ENCODE data around the gene OR6V1.

OR6V1 gene

GRCh38 chr7:143018931-143019330 is 33.2 kb upstream of the OR6V1 start:
- no peak overlapping the region for H3K4me3 ChIP-seq (ENCODE audit: low read depth, low read length)
- no peak for TF ChIP-seq CTCF (IDR thresholded peaks at IDR 0.05; ENCODE audit: low read depth, low read length)
- in situ Hi-C loops (cut with HindIII; ENCODE audit: low sequenced_read_pairs): no loop called here
- no peak for DNase-seq (ENCODE audit: low read depth, low spot score)

GRCh38 chr7:143023047-143023446 is 29.1 kb upstream of the OR6V1 start:
- no peak for DNase-seq (ENCODE audit: low read depth, low spot score)
- no peak overlapping the region for H3K4me3 ChIP-seq (ENCODE audit: low read depth, low read length)
- TF ChIP-seq CTCF (IDR thresholded peaks at IDR 0.05; ENCODE audit: low read depth, low read length): no peak
- in situ Hi-C loops (cut with HindIII; ENCODE audit: low sequenced_read_pairs): no loop called here

- TF ChIP-seq CTCF (IDR thresholded peaks at IDR 0.05; ENCODE audit: low read depth, low read length): no peak
- in situ Hi-C loops (cut with HindIII; ENCODE audit: low sequenced_read_pairs): no loop called here
Measured at GRCh38 chr7:143025371-143025770, 26.8 kb upstream of the OR6V1 start.

GRCh38 chr7:143027032-143027431 is 25.1 kb upstream of the OR6V1 start, which contains the start of gene OR9A2:
OR9A2 (minus strand) TSS chr7:143027132; CDS start chr7:143027132, 0 bp downstream.
- DNase-seq (ENCODE audit: low read depth, low spot score): no peak
- in situ Hi-C loops (cut with HindIII; ENCODE audit: low sequenced_read_pairs): no loop called here
- no peak within 1 kb of the TSS for H3K4me3 ChIP-seq (ENCODE audit: low read depth, low read length)
- TF ChIP-seq CTCF (IDR thresholded peaks at IDR 0.05; ENCODE audit: low read depth, low read length): no peak

More at GRCh38 chr7:143025371-143025770, 26.8 kb upstream of the OR6V1 start:
- DNase-seq (ENCODE audit: low read depth, low spot score): no peak
- no peak overlapping the region for H3K4me3 ChIP-seq (ENCODE audit: low read depth, low read length)

- in situ Hi-C loops (cut with HindIII; ENCODE audit: low sequenced_read_pairs): no loop called here
- TF ChIP-seq CTCF (IDR thresholded peaks at IDR 0.05; ENCODE audit: low read depth, low read length): no peak
- DNase-seq (ENCODE audit: low read depth, low spot score): no peak
- no peak overlapping the region for H3K4me3 ChIP-seq (ENCODE audit: low read depth, low read length)
Measured at GRCh38 chr7:143027683-143028082, 24.5 kb upstream of the OR6V1 start.

- no peak for DNase-seq (ENCODE audit: low read depth, low spot score)
- no peak overlapping the region for H3K4me3 ChIP-seq (ENCODE audit: low read depth, low read length)
- in situ Hi-C loops (cut with HindIII; ENCODE audit: low sequenced_read_pairs): no loop called here
- TF ChIP-seq CTCF (IDR thresholded peaks at IDR 0.05; ENCODE audit: low read depth, low read length): no peak
Measured at GRCh38 chr7:143038635-143039034, 13.5 kb upstream of the OR6V1 start.

- in situ Hi-C loops (cut with HindIII; ENCODE audit: low sequenced_read_pairs): no loop called here
- H3K4me3 ChIP-seq (ENCODE audit: low read depth, low read length): no peak overlapping the region
- DNase-seq (ENCODE audit: low read depth, low spot score): no peak
- TF ChIP-seq CTCF (IDR thresholded peaks at IDR 0.05; ENCODE audit: low read depth, low read length): no peak
Measured at GRCh38 chr7:143040209-143040715, 11.9 kb upstream of the OR6V1 start.

Data from astrocyte of the spinal cord (primary cell).